ENCODE measurements around the gene OVCH2. TPM values are rescaled to one million over a fixed set of nuclear protein-coding genes. Genes with fewer than 3 reads are reported as not detected.

Gene OVCH2
- total RNA-seq, 4 donors from 2014 or later: 6.2 to 44.0 (median 20.3) TPM

GRCh38 chr11:7688238-7688826, 17.9 kb downstream of the OVCH2 start:
- WGBS: 24% methylated on average over 4 of the region's 4 CpGs

GRCh38 chr11:7687386-7687785, 18.9 kb downstream of the OVCH2 start:
- no peaks in the 10 kb centered on the region for H3K27me3 ChIP-seq
- H3K36me3 ChIP-seq: no peaks in the 10 kb centered on the region
- TF ChIP-seq EP300 (IDR thresholded peaks at IDR 0.05): no peak
- no peak for TF ChIP-seq POLR2AphosphoS5 (IDR thresholded peaks at IDR 0.05)
- no peak overlapping the region for H3K4me3 ChIP-seq
- no peak for DNase-seq (ENCODE audit: low spot score in 2 of 2)
- H3K4me1 ChIP-seq: no peaks in the 10 kb centered on the region
- WGBS: 97% methylated on average over 1 of the region's 1 CpG
- no peaks in the 10 kb centered on the region for H3K9me3 ChIP-seq
- no peak overlapping the region for H3K27ac ChIP-seq

More at GRCh38 chr11:7688238-7688826, 17.9 kb downstream of the OVCH2 start:
- Histone ChIP-seq H3K4me1 (no peaks in the 10 kb centered on the region), H3K36me3 (no peaks in the 10 kb centered on the region), H3K4me3 (no peak overlapping the region), H3K27ac (no peak overlapping the region), H3K27me3 (peaks cover 2% of the 10 kb centered on the region), H3K9me3 (no peaks in the 10 kb centered on the region)
- DNase-seq (ENCODE audit: low spot score in 2 of 2): no peak
- TF ChIP-seq, protein P1, sequence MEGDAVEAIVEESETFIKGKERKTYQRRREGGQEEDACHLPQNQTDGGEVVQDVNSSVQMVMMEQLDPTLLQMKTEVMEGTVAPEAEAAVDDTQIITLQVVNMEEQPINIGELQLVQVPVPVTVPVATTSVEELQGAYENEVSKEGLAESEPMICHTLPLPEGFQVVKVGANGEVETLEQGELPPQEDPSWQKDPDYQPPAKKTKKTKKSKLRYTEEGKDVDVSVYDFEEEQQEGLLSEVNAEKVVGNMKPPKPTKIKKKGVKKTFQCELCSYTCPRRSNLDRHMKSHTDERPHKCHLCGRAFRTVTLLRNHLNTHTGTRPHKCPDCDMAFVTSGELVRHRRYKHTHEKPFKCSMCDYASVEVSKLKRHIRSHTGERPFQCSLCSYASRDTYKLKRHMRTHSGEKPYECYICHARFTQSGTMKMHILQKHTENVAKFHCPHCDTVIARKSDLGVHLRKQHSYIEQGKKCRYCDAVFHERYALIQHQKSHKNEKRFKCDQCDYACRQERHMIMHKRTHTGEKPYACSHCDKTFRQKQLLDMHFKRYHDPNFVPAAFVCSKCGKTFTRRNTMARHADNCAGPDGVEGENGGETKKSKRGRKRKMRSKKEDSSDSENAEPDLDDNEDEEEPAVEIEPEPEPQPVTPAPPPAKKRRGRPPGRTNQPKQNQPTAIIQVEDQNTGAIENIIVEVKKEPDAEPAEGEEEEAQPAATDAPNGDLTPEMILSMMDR (IDR thresholded peaks at IDR 0.05): peak; percentile 44 to 76
- no peak for TF ChIP-seq POLR2A (IDR thresholded peaks at IDR 0.05)
- no peak for TF ChIP-seq EP300 (IDR thresholded peaks at IDR 0.05)
- TF ChIP-seq POLR2AphosphoS5 (IDR thresholded peaks at IDR 0.05): no peak

DNA sequence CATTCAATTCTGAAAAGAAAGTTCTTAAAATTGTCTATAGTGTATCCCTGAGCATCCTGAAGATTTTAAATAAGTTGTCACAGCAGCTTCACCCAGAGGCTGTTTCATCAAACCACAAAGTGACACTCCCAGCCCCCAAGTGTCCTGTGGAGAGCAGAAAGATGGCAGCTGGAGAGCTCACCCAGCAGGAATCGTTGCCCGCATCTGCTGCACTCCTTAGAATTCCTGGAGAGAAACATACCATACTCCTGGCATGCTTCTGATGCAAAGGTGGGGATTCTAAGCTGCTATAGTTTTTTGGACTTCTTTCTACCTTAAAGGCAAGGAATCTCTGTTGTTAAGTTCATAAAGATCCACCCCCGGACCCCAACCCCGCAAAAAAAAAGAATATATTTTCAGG, 19.5 kb downstream of the OVCH2 start:
- Histone ChIP-seq H3K27ac (no peak overlapping the region), H3K9me3 (no peaks in the 10 kb centered on the region), H3K4me3 (no peak overlapping the region), H3K36me3 (no peaks in the 10 kb centered on the region), H3K27me3 (no peaks in the 10 kb centered on the region), H3K4me1 (no peaks in the 10 kb centered on the region)
- no peak for DNase-seq (ENCODE audit: low spot score in 2 of 2)
- no peak for TF ChIP-seq POLR2AphosphoS5 (IDR thresholded peaks at IDR 0.05)
- TF ChIP-seq POLR2A (IDR thresholded peaks at IDR 0.05): no peak
- TF ChIP-seq, protein P1 (IDR thresholded peaks at IDR 0.05): no peak
- no peak for TF ChIP-seq EP300 (IDR thresholded peaks at IDR 0.05)
- 89% methylated on average over 4 of the region's 4 CpGs for WGBS

- TF ChIP-seq EP300 (IDR thresholded peaks at IDR 0.05): no peak
- TF ChIP-seq POLR2A (IDR thresholded peaks at IDR 0.05): no peak
- TF ChIP-seq, protein P1 (IDR thresholded peaks at IDR 0.05): no peak
- Histone ChIP-seq H3K36me3 (no peaks in the 10 kb centered on the region), H3K27me3 (no peaks in the 10 kb centered on the region), H3K4me1 (no peaks in the 10 kb centered on the region), H3K4me3 (no peak overlapping the region), H3K9me3 (no peaks in the 10 kb centered on the region), H3K27ac (no peak overlapping the region)
- DNase-seq (ENCODE audit: low spot score in 2 of 2): no peak
- 95% methylated on average over 2 of the region's 2 CpGs for WGBS
These were observed 22.7 kb downstream of the OVCH2 start for GRCh38 chr11:7683571-7683970.

GRCh38 chr11:7677796-7678201, 28.5 kb downstream of the OVCH2 start:
- peaks cover 20% of the 10 kb centered on the region for H3K4me1 ChIP-seq
- H3K36me3 ChIP-seq: no peaks in the 10 kb centered on the region
- no peaks in the 10 kb centered on the region for H3K27me3 ChIP-seq
- 42% methylated on average over 4 of the region's 4 CpGs for WGBS
- peak overlapping the region; percentile 38 for H3K27ac ChIP-seq
- TF ChIP-seq POLR2AphosphoS5 (IDR thresholded peaks at IDR 0.05) (no peak), POLR2A (IDR thresholded peaks at IDR 0.05) (no peak), EP300 (IDR thresholded peaks at IDR 0.05) (no peak)
- TF ChIP-seq, protein P1 (IDR thresholded peaks at IDR 0.05): no peak
- H3K9me3 ChIP-seq: no peaks in the 10 kb centered on the region
- DNase-seq (ENCODE audit: low spot score in 2 of 2): no peak
- no peak overlapping the region for H3K4me3 ChIP-seq

GRCh38 chr11:7677071-7677470, 29.2 kb downstream of the OVCH2 start:
- Histone ChIP-seq H3K4me3 (no peak overlapping the region), H3K36me3 (no peaks in the 10 kb centered on the region), H3K4me1 (peaks cover 27% of the 10 kb centered on the region), H3K27ac (no peak overlapping the region), H3K27me3 (no peaks in the 10 kb centered on the region), H3K9me3 (no peaks in the 10 kb centered on the region)
- DNase-seq (ENCODE audit: low spot score in 2 of 2): no peak
- no peak for TF ChIP-seq EP300 (IDR thresholded peaks at IDR 0.05)
- TF ChIP-seq, protein P1 (IDR thresholded peaks at IDR 0.05): no peak
- 45% methylated on average over 5 of the region's 5 CpGs for WGBS
